ENCODE measurements around the gene ROBO1.

The ROBO1 gene

GRCh38 chr3:78839693-78840092, 928.1 kb downstream of the ROBO1 start:
- DNase-seq (ENCODE audit: low read depth): peak; percentile 45

DNA sequence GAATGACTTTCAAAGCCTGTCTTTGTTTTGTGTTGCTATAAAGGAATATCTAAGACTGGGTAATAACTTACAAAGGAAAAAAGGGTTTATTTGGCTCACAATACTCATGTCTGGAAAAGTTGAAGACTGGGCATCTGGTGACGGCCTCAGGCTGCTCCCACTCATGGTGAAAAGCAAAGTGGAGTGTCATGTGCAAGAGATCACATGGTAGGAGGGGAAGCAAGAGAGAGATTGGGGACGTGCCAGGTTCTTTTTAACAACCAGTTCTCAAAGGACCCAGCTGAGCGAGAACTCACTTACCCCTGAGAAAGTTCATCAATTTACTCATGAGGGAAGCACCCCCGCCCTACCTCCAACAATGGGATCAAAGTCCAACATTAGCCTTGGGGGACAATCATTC, 929.4 kb downstream of the ROBO1 start:
- DNase-seq (ENCODE audit: low read depth): no peak

GRCh38 chr3:78834910-78835309, 932.9 kb downstream of the ROBO1 start:
- DNase-seq (ENCODE audit: low read depth): no peak

GRCh38 chr3:78832785-78833204, 935.0 kb downstream of the ROBO1 start:
- no peak for DNase-seq (ENCODE audit: low read depth)

- no peak for DNase-seq (ENCODE audit: low read depth)
Observed at GRCh38 chr3:78831446-78831972, 936.3 kb downstream of the ROBO1 start.

- DNase-seq (ENCODE audit: low read depth): no peak
Observed at GRCh38 chr3:78830470-78830869, 937.3 kb downstream of the ROBO1 start.

DNA sequence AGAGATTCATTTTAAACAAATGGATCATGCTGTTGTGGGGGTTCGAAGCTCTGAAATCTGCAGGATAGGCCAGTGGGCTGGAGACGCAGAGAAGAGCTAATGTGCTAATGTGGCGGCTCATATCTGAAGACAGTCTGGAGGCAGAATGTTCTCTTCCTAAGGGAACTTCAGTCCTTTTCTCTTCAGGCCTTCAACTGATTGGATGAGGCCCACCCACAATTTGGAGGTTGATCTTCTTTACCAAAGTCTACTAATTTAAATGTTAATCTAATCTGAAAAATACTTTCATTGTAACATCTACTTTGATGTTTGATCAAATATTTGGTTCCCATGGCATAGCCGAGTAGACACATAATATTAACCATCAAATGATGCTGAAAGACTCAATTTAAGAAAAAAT, 940.2 kb downstream of the ROBO1 start:
- DNase-seq (ENCODE audit: low read depth): no peak

GRCh38 chr3:78825858-78826215, 942.0 kb downstream of the ROBO1 start:
- DNase-seq (ENCODE audit: low read depth): no peak

GRCh38 chr3:78825118-78825857, 942.5 kb downstream of the ROBO1 start:
- no peak for DNase-seq (ENCODE audit: low read depth)

- peak; percentile 65 for DNase-seq (ENCODE audit: low read depth)
Observed at GRCh38 chr3:78823859-78824258, 943.9 kb downstream of the ROBO1 start.

GRCh38 chr3:78823434-78823833, 944.4 kb downstream of the ROBO1 start:
- DNase-seq (ENCODE audit: low read depth): no peak

GRCh38 chr3:78822726-78823125, 945.1 kb downstream of the ROBO1 start:
- no peak for DNase-seq (ENCODE audit: low read depth)

GRCh38 chr3:78820542-78820941, 947.3 kb downstream of the ROBO1 start:
- DNase-seq (ENCODE audit: low read depth): no peak

GRCh38 chr3:78818161-78818985, 949.4 kb downstream of the ROBO1 start:
- no peak for DNase-seq (ENCODE audit: low read depth)

DNA sequence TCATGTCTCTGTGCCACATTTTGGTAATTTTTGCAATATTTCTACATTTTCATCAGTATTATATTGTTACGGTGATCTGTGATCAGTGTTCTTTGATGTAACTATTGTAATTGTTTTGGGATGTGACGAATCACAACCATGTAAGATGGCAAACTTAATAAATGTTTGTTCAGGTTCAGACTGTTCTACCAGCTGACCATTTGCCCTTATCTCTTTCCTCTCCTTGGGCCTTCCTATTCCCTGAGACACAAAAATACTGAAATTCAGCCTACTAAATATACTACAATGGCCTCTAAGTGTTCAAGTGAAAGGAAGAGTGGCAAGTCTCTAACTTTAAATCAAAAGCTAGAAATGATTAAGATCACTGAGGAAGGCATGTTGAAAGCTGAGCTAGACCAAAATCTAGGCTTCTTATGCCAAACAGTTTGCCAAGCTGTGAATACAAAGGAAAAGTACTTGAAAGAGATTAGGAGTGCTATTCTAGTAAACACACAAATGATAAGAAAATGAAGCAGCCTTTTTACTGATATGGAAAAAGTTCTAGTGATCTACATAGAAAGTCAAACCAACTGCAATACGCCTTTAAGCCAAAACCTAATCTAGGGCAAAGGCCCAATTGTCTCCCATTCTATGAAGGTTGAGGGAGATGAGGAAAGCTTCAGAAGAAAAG, 952.8 kb downstream of the ROBO1 start:
- no peak for DNase-seq (ENCODE audit: low read depth)

GRCh38 chr3:78812166-78812565, 955.6 kb downstream of the ROBO1 start:
- DNase-seq (ENCODE audit: low read depth): no peak

- no peak for DNase-seq (ENCODE audit: low read depth)
Observed at GRCh38 chr3:78809966-78810365, 957.8 kb downstream of the ROBO1 start.

DNA sequence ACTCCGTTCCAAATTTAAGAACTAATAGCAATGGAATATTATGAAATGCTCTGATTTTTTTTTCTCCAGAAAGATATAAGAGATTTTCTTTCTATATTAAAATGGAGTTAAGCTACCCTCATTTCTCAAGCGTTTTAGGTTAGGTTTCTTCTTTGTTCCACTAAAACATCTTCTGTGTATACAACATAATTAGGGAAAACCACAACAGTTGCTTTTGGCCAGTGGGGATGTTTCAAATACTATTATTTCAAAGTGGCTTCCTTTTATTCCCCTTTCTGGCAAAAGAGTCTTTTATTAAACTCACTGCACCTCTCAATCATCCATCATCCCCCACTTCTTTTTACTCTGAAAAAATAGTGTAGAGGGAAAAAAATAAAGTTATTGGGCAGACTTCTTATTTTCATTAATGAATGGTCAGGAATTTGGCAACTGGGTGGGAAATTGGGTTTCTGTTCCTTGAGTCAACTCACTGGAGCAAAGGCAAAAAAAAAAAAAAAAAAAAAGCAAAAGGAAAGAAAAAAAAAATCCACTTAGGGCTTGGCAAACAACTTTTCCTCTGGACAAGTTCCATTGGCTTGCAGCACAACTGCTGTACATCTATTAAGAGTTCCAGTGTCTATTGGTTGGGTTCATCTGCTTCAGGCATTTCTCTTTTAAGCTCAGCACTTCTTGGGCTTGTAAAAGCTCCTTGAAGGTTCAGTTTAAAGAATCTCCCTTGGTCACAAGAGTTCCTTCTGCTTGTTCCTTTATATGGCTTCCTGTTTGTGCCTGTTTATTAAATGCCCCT, 963.4 kb downstream of the ROBO1 start:
- no peak for DNase-seq (ENCODE audit: low read depth)

DNA sequence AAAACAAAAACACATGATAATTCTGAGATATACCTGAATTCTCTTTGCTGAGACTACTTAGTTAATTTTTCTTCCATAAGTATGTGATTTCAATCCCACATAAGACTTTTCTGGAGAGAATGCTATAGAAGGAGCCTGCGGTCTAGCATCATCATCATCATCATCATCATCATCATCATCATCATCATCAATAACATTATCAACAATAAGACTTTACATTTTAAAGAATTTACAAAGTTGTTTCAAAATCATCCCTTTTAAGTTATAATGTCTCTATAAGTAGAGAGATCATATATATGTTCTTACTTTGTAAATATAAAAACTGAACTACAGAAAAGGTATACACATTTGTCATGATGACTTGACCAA, 965.3 kb downstream of the ROBO1 start:
- DNase-seq (ENCODE audit: low read depth): no peak

DNA sequence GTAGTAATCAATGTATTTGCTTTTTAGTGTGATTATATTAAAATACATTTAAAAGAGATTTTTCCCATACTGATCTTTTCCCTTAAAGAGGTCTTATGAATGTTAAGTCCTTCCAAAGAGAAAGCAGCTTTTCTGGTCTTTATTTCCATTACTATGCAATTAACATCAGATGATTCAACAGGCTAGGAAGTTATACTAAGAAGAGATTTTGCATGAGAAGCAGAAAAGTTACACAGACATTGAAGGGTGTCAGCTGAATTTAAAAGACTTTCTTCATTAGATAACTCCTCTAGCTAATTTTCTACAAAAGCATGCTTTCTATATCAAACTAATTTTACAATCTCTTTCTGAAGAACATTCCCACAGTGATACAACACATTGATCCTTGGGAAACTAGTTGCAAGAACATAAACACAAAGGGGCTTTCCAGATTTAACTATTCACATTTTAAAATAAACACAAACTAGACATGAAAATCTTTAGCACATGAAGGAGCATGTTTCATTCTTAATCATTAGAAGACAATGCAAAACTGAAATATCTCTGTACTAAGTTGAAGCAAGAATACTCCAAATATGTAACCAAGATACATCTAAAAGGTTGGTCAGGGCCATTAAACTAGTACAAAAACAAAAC, 965.8 kb downstream of the ROBO1 start:
- DNase-seq (ENCODE audit: low read depth): no peak

DNA sequence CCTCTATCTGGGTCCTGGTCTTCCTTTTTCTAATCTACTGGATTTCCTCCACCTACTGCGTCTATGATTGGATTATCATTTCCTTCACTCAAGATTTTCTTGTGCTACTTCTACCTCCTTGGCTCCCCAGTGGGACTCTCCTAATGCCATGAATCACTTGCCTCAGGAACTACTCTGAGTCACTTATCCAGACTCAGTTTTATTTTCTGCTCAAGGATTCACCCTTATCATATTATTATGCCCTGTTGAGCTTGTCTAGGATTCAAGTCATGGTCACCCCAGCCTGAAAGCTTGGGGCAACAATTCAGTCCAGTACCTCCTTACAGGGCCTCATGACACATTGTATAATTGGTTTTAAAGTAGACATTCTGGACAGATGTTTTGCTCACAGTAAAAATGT, 968.1 kb downstream of the ROBO1 start:
- DNase-seq (ENCODE audit: low read depth): peak; percentile 27

Data from ELR (cell line).